GM12873 (cell line): ENCODE results near the gene RBFOX1.

ENCODE experiments used
- CTCF ChIP-seq: IDR thresholded peaks from 2 replicates; pipeline ENCODE4 v1.5.1; 2012; ENCODE audit warnings: low read depth, mild to moderate bottlenecking, moderate library complexity, low read length, control low read depth; ENCODE audit not compliant: insufficient read depth; ENCODE audit errors: missing control alignments

Gene RBFOX1

DNA sequence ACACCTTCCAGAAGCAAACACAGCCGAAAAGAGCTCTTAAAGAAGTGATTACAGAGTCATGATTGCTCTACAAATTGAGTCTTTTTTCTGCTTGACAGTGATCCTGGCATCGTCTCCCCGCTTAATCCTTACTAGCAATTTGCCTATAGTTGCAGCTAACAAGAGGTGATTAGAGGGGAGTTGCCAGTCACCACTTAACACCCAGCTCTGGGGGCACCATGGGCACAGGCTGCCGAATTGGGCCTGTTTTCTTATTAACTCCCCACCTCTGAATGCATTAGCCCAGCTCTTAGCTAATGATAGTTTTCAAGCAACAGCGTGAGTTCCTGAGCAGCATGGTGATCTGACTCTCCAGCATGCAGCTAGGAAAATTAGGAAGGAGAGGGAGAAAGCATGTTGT, 93.5 kb downstream of the RBFOX1 start:
- no peak for TF ChIP-seq CTCF

DNA sequence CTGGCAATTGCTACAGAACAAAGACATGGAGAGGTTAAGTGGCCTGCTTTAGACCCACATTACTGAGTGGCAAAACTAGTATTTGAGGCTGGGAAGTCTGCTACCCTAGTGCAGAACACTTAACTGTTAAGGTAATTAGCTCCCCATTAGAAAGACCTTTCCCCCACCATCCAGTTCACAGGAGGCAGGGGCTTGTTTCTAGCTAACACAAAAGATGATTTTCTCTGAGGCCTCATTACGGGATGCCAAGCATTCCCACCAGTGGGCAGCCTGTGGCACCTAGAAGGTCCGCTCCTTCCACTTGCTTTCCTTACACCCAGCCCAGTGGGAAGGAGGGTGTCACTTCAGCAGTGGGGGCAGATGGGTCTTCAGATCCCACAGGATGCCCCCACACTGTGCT, 99.1 kb downstream of the RBFOX1 start:
- TF ChIP-seq CTCF: no peak

- no peak for TF ChIP-seq CTCF
Observed at GRCh38 chr16:7436306-7436705, 103.7 kb downstream of the RBFOX1 start.

GRCh38 chr16:7437135-7437804, 104.6 kb downstream of the RBFOX1 start:
- no peak for TF ChIP-seq CTCF

GRCh38 chr16:7437843-7438242, 105.2 kb downstream of the RBFOX1 start:
- no peak for TF ChIP-seq CTCF

DNA sequence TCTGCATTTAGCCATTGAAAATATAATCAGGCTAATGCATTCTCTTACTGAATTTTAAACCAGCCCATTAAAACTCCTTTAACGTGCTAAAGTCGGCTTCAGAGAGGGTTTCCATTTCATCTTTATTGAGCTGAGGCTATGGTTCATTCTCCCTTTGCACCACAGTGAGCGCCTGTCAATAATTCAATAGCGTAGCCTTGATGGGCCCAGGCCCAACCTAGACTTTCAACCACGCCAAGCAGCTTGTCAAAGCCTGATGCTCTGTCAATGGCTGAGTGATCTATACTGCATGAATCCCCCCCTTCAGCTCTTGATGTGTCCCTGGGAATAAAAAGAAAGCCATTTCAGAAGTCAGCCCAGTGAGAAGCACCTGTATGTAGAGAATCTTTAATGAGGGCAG, 106.0 kb downstream of the RBFOX1 start:
- TF ChIP-seq CTCF: no peak

DNA sequence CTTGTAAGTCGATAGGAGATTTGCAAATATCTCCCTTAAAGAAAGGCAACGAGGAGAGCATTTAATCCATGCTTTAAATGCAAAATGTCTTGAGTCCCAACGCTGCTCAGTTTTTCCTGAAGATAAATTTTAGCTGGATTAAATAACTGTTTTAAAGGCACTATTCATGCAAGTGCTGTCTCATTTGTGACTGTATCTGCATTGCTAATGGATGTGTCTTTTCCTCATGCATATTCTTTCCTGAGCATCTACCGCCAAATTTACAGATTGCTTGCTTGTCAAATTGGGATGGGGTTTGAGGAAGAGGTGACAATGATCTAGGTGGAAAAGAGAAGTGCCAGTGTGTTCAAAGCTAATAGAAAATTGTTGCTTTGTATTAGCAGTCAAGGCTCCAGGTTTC, 106.9 kb downstream of the RBFOX1 start:
- TF ChIP-seq CTCF: no peak
